HepG2 (cell line): ENCODE data around the gene PRSS21. TPM values are rescaled to one million over a fixed set of nuclear protein-coding genes. Genes with fewer than 3 reads are reported as not detected.

Source experiments
- EED ChIP-seq: sonication (generic); formaldehyde crosslinking; IDR thresholded peaks from 2 replicates; pipeline ENCODE4 v1.5.0; 2020; ENCODE audit warnings: mild to moderate bottlenecking, missing genetic modification reagents
- FLYWCH1 ChIP-seq: sonication (generic); formaldehyde crosslinking; IDR thresholded peaks from 2 replicates; pipeline ENCODE4 v1.8.1; 2023; ENCODE audit warnings: mild to moderate bottlenecking, missing genetic modification reagents
- HBP1 ChIP-seq: IDR thresholded peaks from 2 replicates; pipeline ENCODE4 v1.6.1; 2016; ENCODE audit warnings: low read depth, control low read depth
- HHEX ChIP-seq: IDR thresholded peaks from 2 replicates; pipeline ENCODE4 v1.6.1; 2016; ENCODE audit warnings: control low read depth
- HNRNPLL ChIP-seq: fragments of 200-400 bp; formaldehyde crosslinking; IDR thresholded peaks from 2 replicates; pipeline ENCODE4 v1.6.1; 2017; ENCODE audit warnings: mild to moderate bottlenecking, low read depth, low read length; ENCODE audit not compliant: poor library complexity, severe bottlenecking
- HOXA9 ChIP-seq: sonication (generic); formaldehyde crosslinking; IDR thresholded peaks from 2 replicates; pipeline ENCODE4 v1.8.1; 2022; ENCODE audit warnings: missing genetic modification reagents, mild to moderate bottlenecking, moderate library complexity, borderline replicate concordance
- LRRFIP1 ChIP-seq: sonication (generic); formaldehyde crosslinking; conservative IDR thresholded peaks from 2 replicates; pipeline ENCODE4 v1.4.0; 2020; ENCODE audit warnings: missing genetic modification reagents
- RARA ChIP-seq: IDR thresholded peaks from 2 replicates; pipeline ENCODE4 v1.6.1; 2016; ENCODE audit warnings: missing genetic modification reagents, missing compliant biosample characterization
- RFX1 ChIP-seq: fragments of 450-650 bp; IDR thresholded peaks from 2 replicates; pipeline ENCODE4 v1.6.1; 2017
- SNAPC4 ChIP-seq: sonication (generic); formaldehyde crosslinking; IDR thresholded peaks from 2 replicates; pipeline ENCODE4 v1.4.0; 2020; ENCODE audit warnings: mild to moderate bottlenecking, missing genetic modification reagents
- U2AF2 ChIP-seq: fragments of 200-400 bp; formaldehyde crosslinking; IDR thresholded peaks from 2 replicates; pipeline ENCODE4 v1.6.1; 2017; ENCODE audit warnings: low read depth, mild to moderate bottlenecking, low read length
- ZBTB7B ChIP-seq: sonication (generic); formaldehyde crosslinking; IDR thresholded peaks from 2 replicates; pipeline ENCODE4 v1.4.0; 2020; ENCODE audit warnings: missing genetic modification reagents
- ZFP1 ChIP-seq: IDR thresholded peaks from 2 replicates; pipeline ENCODE4 v1.6.1; 2016
- ZGPAT ChIP-seq: IDR thresholded peaks from 2 replicates; pipeline ENCODE4 v1.6.1; 2016; ENCODE audit warnings: mild to moderate bottlenecking
- ZNF17 ChIP-seq: sonication (generic); formaldehyde crosslinking; IDR thresholded peaks from 2 replicates; pipeline ENCODE4 v1.5.0; 2020; ENCODE audit warnings: mild to moderate bottlenecking, missing genetic modification reagents
- ZNF207 ChIP-seq: fragments of 450-650 bp; IDR thresholded peaks from 2 replicates; pipeline ENCODE4 v1.6.1; 2016; ENCODE audit warnings: antibody characterized with exemption, borderline replicate concordance
- ZNF251 ChIP-seq: sonication (generic); formaldehyde crosslinking; IDR thresholded peaks from 2 replicates; pipeline ENCODE4 v1.9.0; 2021; ENCODE audit warnings: mild to moderate bottlenecking, missing genetic modification reagents
- ZNF382 ChIP-seq: sonication (generic); formaldehyde crosslinking; IDR thresholded peaks from 2 replicates; pipeline ENCODE4 v1.5.0; 2020; ENCODE audit warnings: missing genetic modification reagents, mild to moderate bottlenecking, borderline replicate concordance
- ZNF709 ChIP-seq: sonication (generic); formaldehyde crosslinking; IDR thresholded peaks from 2 replicates; pipeline ENCODE4 v1.5.0; 2020; ENCODE audit warnings: mild to moderate bottlenecking, missing genetic modification reagents
- ZSCAN20 ChIP-seq: sonication (generic); formaldehyde crosslinking; IDR thresholded peaks from 2 replicates; pipeline ENCODE4 v1.4.0; 2020; ENCODE audit warnings: missing genetic modification reagents, mild to moderate bottlenecking, borderline replicate concordance
- polyA plus RNA-seq, 8 experiments: library from polyadenylated mRNA; depleted of rRNA in 3 of 8; stranded (reverse) in 7 of 8; unstranded in 1 of 8; fragments of >200 nt; fragmentation: Illumina TruSeq in 4 of 8; extraction: Trizol in 4 of 8; gene quantifications; 2 replicates each; pipeline versions ENCODE4 v1.2.1 to v1.2.3, GENCODE V29; 2011 to 2016; ENCODE audit warnings: low read depth in 4 of 8, missing spikeins in 1 of 8, mixed read lengths in 1 of 8; ENCODE audit not compliant: insufficient read depth in 1 of 8
- total RNA-seq, 5 experiments: library from RNA; depleted of rRNA; stranded (reverse); fragments of >200 nt; fragmentation: Illumina TruSeq; extraction: Trizol; gene quantifications; 2 replicates each; pipeline ENCODE4 v1.2.3, GENCODE V29; 2016; ENCODE audit warnings: low read depth in 1 of 5

Gene PRSS21
- total and polyA plus RNA-seq, 2 of the 13 experiments (the other 11 are each of a cell fraction or from before 2014, with no cell fraction given) = not detected

GRCh38 chr16:2829501-2830354 lies 12.7 kb downstream of the PRSS21 start, which contains the start of gene ZG16B (continued):
- TF ChIP-seq ZNF251 (CRISPR knock-in tag) (no peak), ZFP1 (no peak), SNAPC4 (CRISPR knock-in tag) (no peak), ZGPAT (peak; percentile 47; the same call in 1 of the 2 replicates), ZNF709 (CRISPR knock-in tag) (0 out of 2 replicates have a peak, but pooled peaks have one; percentile 41), ZSCAN20 (CRISPR knock-in tag) (no peak), ZNF17 (no peak), FLYWCH1 (CRISPR knock-in tag) (no peak), ZNF382 (no peak), HHEX (CRISPR knock-in tag) (no peak), EED (CRISPR knock-in tag) (no peak), U2AF2 (no peak), LRRFIP1 (CRISPR knock-in tag) (no peak), RFX1 (no peak), HBP1 (CRISPR knock-in tag) (no peak), RARA (peak; percentile 47; the same call in 1 of the 2 replicates), ZBTB7B (CRISPR knock-in tag) (peak; percentile 32; the same call in 1 of the 2 replicates), HOXA9 (CRISPR knock-in tag) (no peak), HNRNPLL (peak; percentile 21), ZNF207 (no peak)
